ENCODE results near the gene ACOX3.
"Not testable (repeated sequence)": the region's sequence is repeated elsewhere in the genome, so short reads cannot be mapped to it uniquely, and the experiment has no call there.

The ACOX3 gene

GRCh38 chr4:8406887-8407286 is 33.6 kb downstream of the ACOX3 start:
- DNase-seq; POLR2A ChIA-PET; H3K9me3 ChIP-seq (ENCODE audit: control extremely low read depth in 1 of 5, control insufficient read depth in 4 of 5, insufficient read depth in 2 of 5, low read depth in 1 of 5, low read length in 4 of 5); H3K4me3 ChIP-seq (ENCODE audit: control insufficient read depth in 1 of 7, extremely low read depth in 1 of 7, insufficient read depth in 4 of 7, low read depth in 2 of 7, low read length in 6 of 7); H3K27ac ChIP-seq (ENCODE audit: insufficient read depth in 1 of 2, low read depth in 1 of 2, low read length in 2 of 2, poor library complexity in 1 of 2, severe bottlenecking in 2 of 2); H3K27me3 ChIP-seq (replicated peaks in 2 of 5; ENCODE audit: control insufficient read depth in 4 of 5, insufficient read depth in 5 of 5, low read length in 4 of 5): not testable (repeated sequence)
- H3K36me3 ChIP-seq (ENCODE audit: control insufficient read depth in 4 of 4, insufficient read depth in 4 of 4, low read length in 3 of 4), result peaks cover 5 to 52% (median 26%) of the 10 kb centered on the region in 4 experiments
- CTCF ChIA-PET, result interaction anchor here (1.0 to 4.3 kb wide), 11 partner anchors 8 to 231 kb away, joined by 3 to 22 read pairs (median 6); no protein-coding TSS in a partner anchor
- H3K4me1 ChIP-seq (ENCODE audit: control extremely low read depth in 1 of 4, control insufficient read depth in 4 of 4, insufficient read depth in 4 of 4, low read length in 3 of 4), result peaks cover 4 to 44% (median 32%) of the 10 kb centered on the region in 4 experiments
- WGBS (ENCODE audit: insufficient coverage), result 86% methylated on average over 5 of the region's 7 CpGs

- CTCF ChIA-PET, result interaction anchor here (1.4 to 4.3 kb wide), 5 partner anchors 11 to 228 kb away, joined by 3 to 31 read pairs (median 7); no protein-coding TSS in a partner anchor
- WGBS (ENCODE audit: insufficient coverage), result 98% methylated on average over 8 of the region's 9 CpGs
- H3K4me3 ChIP-seq (ENCODE audit: control insufficient read depth in 1 of 7, extremely low read depth in 1 of 7, insufficient read depth in 4 of 7, low read depth in 2 of 7, low read length in 6 of 7), result no peak overlapping the region
- no peak overlapping the region for H3K27ac ChIP-seq (ENCODE audit: insufficient read depth in 1 of 2, low read depth in 1 of 2, low read length in 2 of 2, poor library complexity in 1 of 2, severe bottlenecking in 2 of 2)
- DNase-seq, result no peak
- POLR2A ChIA-PET, result interaction anchor here (0.7 kb wide), 1 partner anchor 124 kb away, joined by 4 read pairs; no protein-coding TSS in a partner anchor
- H3K4me1 ChIP-seq (ENCODE audit: control extremely low read depth in 1 of 4, control insufficient read depth in 4 of 4, insufficient read depth in 4 of 4, low read length in 3 of 4), result peaks cover 4 to 51% (median 33%) of the 10 kb centered on the region in 4 experiments
- peaks cover 5 to 48% (median 22%) of the 10 kb centered on the region in 4 experiments for H3K36me3 ChIP-seq (ENCODE audit: control insufficient read depth in 4 of 4, insufficient read depth in 4 of 4, low read length in 3 of 4)
- no peaks in the 10 kb centered on the region for H3K27me3 ChIP-seq (replicated peaks in 2 of 5; ENCODE audit: control insufficient read depth in 4 of 5, insufficient read depth in 5 of 5, low read length in 4 of 5)
- H3K9me3 ChIP-seq (ENCODE audit: control extremely low read depth in 1 of 5, control insufficient read depth in 4 of 5, insufficient read depth in 2 of 5, low read depth in 1 of 5, low read length in 4 of 5), result no peaks in the 10 kb centered on the region
Measured at GRCh38 chr4:8405516-8405875, 35.0 kb downstream of the ACOX3 start.

GRCh38 chr4:8404791-8405515 is 35.6 kb downstream of the ACOX3 start:
- peaks cover 4 to 45% (median 33%) of the 10 kb centered on the region in 4 experiments for H3K4me1 ChIP-seq (ENCODE audit: control extremely low read depth in 1 of 4, control insufficient read depth in 4 of 4, insufficient read depth in 4 of 4, low read length in 3 of 4)
- no peak overlapping the region for H3K27ac ChIP-seq (ENCODE audit: insufficient read depth in 1 of 2, low read depth in 1 of 2, low read length in 2 of 2, poor library complexity in 1 of 2, severe bottlenecking in 2 of 2)
- H3K4me3 ChIP-seq (ENCODE audit: control insufficient read depth in 1 of 7, extremely low read depth in 1 of 7, insufficient read depth in 4 of 7, low read depth in 2 of 7, low read length in 6 of 7), result no peak overlapping the region
- CTCF ChIA-PET, result interaction anchor here (1.3 to 4.8 kb wide), 12 partner anchors 12 to 227 kb away, joined by 3 to 62 read pairs (median 12); partner anchors contain the start of gene SH3TC1
- no peaks in the 10 kb centered on the region for H3K9me3 ChIP-seq (ENCODE audit: control extremely low read depth in 1 of 5, control insufficient read depth in 4 of 5, insufficient read depth in 2 of 5, low read depth in 1 of 5, low read length in 4 of 5)
- WGBS (ENCODE audit: insufficient coverage), result 97% methylated on average over 12 of the region's 14 CpGs
- H3K36me3 ChIP-seq (ENCODE audit: control insufficient read depth in 4 of 4, insufficient read depth in 4 of 4, low read length in 3 of 4), result peaks cover 7 to 46% (median 21%) of the 10 kb centered on the region in 4 experiments
- H3K27me3 ChIP-seq (replicated peaks in 2 of 5; ENCODE audit: control insufficient read depth in 4 of 5, insufficient read depth in 5 of 5, low read length in 4 of 5), result no peaks in the 10 kb centered on the region
- DNase-seq, result no peak
- POLR2A ChIA-PET, result no interaction called here

GRCh38 chr4:8403976-8404375 is 36.5 kb downstream of the ACOX3 start:
- H3K27ac ChIP-seq (ENCODE audit: insufficient read depth in 1 of 2, low read depth in 1 of 2, low read length in 2 of 2, poor library complexity in 1 of 2, severe bottlenecking in 2 of 2), result no peak overlapping the region
- peak in 2 of 3 donors; percentile 72 to 76 for DNase-seq
- POLR2A ChIA-PET, result interaction anchor here (0.7 kb wide), 1 partner anchor 161 kb away, joined by 3 read pairs; no protein-coding TSS in a partner anchor
- peaks cover 5 to 44% (median 24%) of the 10 kb centered on the region in 4 experiments for H3K36me3 ChIP-seq (ENCODE audit: control insufficient read depth in 4 of 4, insufficient read depth in 4 of 4, low read length in 3 of 4)
- no peak overlapping the region for H3K4me3 ChIP-seq (ENCODE audit: control insufficient read depth in 1 of 7, extremely low read depth in 1 of 7, insufficient read depth in 4 of 7, low read depth in 2 of 7, low read length in 6 of 7)
- 51% methylated on average over 4 of the region's 13 CpGs for WGBS (ENCODE audit: insufficient coverage)
- H3K9me3 ChIP-seq (ENCODE audit: control extremely low read depth in 1 of 5, control insufficient read depth in 4 of 5, insufficient read depth in 2 of 5, low read depth in 1 of 5, low read length in 4 of 5), result no peaks in the 10 kb centered on the region
- CTCF ChIA-PET, result interaction anchor here (0.7 to 4.8 kb wide), 17 partner anchors 13 to 226 kb away, joined by 3 to 62 read pairs (median 9); partner anchors contain the start of gene SH3TC1
- H3K27me3 ChIP-seq (replicated peaks in 2 of 5; ENCODE audit: control insufficient read depth in 4 of 5, insufficient read depth in 5 of 5, low read length in 4 of 5), result no peaks in the 10 kb centered on the region
- H3K4me1 ChIP-seq (ENCODE audit: control extremely low read depth in 1 of 4, control insufficient read depth in 4 of 4, insufficient read depth in 4 of 4, low read length in 3 of 4), result peaks cover 4 to 42% (median 33%) of the 10 kb centered on the region in 4 experiments

GRCh38 chr4:8403173-8403753 is 37.3 kb downstream of the ACOX3 start:
- ChIA-PET POLR2A (interaction anchor here (0.7 to 1.1 kb wide), 2 partner anchors 161 kb away, joined by 3 read pairs; no protein-coding TSS in a partner anchor), CTCF (interaction anchor here (0.7 to 4.8 kb wide), 35 partner anchors 8 to 236 kb away, joined by 3 to 62 read pairs (median 5); partner anchors contain the start of gene SH3TC1)
- DNase-seq, result peak; percentile 61 to 68 (median 61)
- Histone ChIP-seq H3K4me1 (ENCODE audit: control extremely low read depth in 1 of 4, control insufficient read depth in 4 of 4, insufficient read depth in 4 of 4, low read length in 3 of 4) (peaks cover 4 to 45% (median 33%) of the 10 kb centered on the region in 4 experiments), H3K4me3 (ENCODE audit: control insufficient read depth in 1 of 7, extremely low read depth in 1 of 7, insufficient read depth in 4 of 7, low read depth in 2 of 7, low read length in 6 of 7) (peak overlapping the region in 1 of 7 experiments; percentile 13), H3K36me3 (ENCODE audit: control insufficient read depth in 4 of 4, insufficient read depth in 4 of 4, low read length in 3 of 4) (peaks cover 4 to 45% (median 24%) of the 10 kb centered on the region in 4 experiments), H3K27ac (ENCODE audit: insufficient read depth in 1 of 2, low read depth in 1 of 2, low read length in 2 of 2, poor library complexity in 1 of 2, severe bottlenecking in 2 of 2) (no peak overlapping the region), H3K9me3 (ENCODE audit: control extremely low read depth in 1 of 5, control insufficient read depth in 4 of 5, insufficient read depth in 2 of 5, low read depth in 1 of 5, low read length in 4 of 5) (no peaks in the 10 kb centered on the region), H3K27me3 (replicated peaks in 2 of 5; ENCODE audit: control insufficient read depth in 4 of 5, insufficient read depth in 5 of 5, low read length in 4 of 5) (no peaks in the 10 kb centered on the region)
- 49% methylated on average over 12 of the region's 12 CpGs for WGBS (ENCODE audit: insufficient coverage)

GRCh38 chr4:8402640-8403039 is 37.9 kb downstream of the ACOX3 start:
- 13% methylated on average over 9 of the region's 14 CpGs for WGBS (ENCODE audit: insufficient coverage)
- H3K27me3 ChIP-seq (replicated peaks in 2 of 5; ENCODE audit: control insufficient read depth in 4 of 5, insufficient read depth in 5 of 5, low read length in 4 of 5), result no peaks in the 10 kb centered on the region
- no peak overlapping the region for H3K27ac ChIP-seq (ENCODE audit: insufficient read depth in 1 of 2, low read depth in 1 of 2, low read length in 2 of 2, poor library complexity in 1 of 2, severe bottlenecking in 2 of 2)
- peaks cover 4 to 40% (median 23%) of the 10 kb centered on the region in 4 experiments for H3K36me3 ChIP-seq (ENCODE audit: control insufficient read depth in 4 of 4, insufficient read depth in 4 of 4, low read length in 3 of 4)
- ChIA-PET CTCF (interaction anchor here (0.7 to 4.8 kb wide), 34 partner anchors 8 to 235 kb away, joined by 3 to 62 read pairs (median 5); no protein-coding TSS in a partner anchor), POLR2A (interaction anchor here (1.1 kb wide), 1 partner anchor 160 kb away, joined by 3 read pairs; no protein-coding TSS in a partner anchor)
- H3K4me1 ChIP-seq (ENCODE audit: control extremely low read depth in 1 of 4, control insufficient read depth in 4 of 4, insufficient read depth in 4 of 4, low read length in 3 of 4), result peaks cover 4 to 45% (median 33%) of the 10 kb centered on the region in 4 experiments
- H3K9me3 ChIP-seq (ENCODE audit: control extremely low read depth in 1 of 5, control insufficient read depth in 4 of 5, insufficient read depth in 2 of 5, low read depth in 1 of 5, low read length in 4 of 5), result no peaks in the 10 kb centered on the region
- peak in 2 of 3 donors; percentile 52 to 54 for DNase-seq
- peak overlapping the region in 2 of 7 experiments; percentile 13 to 30 for H3K4me3 ChIP-seq (ENCODE audit: control insufficient read depth in 1 of 7, extremely low read depth in 1 of 7, insufficient read depth in 4 of 7, low read depth in 2 of 7, low read length in 6 of 7)
